Osteoblast (primary cell): ENCODE results near the gene RDH12. TPM values are rescaled to one million over a fixed set of nuclear protein-coding genes. Genes with fewer than 3 reads are reported as not detected.

Experiments
- DNase-seq: peaks from one replicate; pipeline ENCODE4 v3.0.0; 2011; ENCODE audit warnings: low spot score, mixed read lengths; ENCODE audit not compliant: insufficient read length; ENCODE audit errors: missing footprints
- H2AFZ ChIP-seq: 2 replicates; pipeline ENCODE4 v1.6.0; 2011; ENCODE audit warnings: mild to moderate bottlenecking, low read length
- H3K27ac ChIP-seq: 2 replicates; pipeline ENCODE4 v1.5.1; 2011; ENCODE audit warnings: mild to moderate bottlenecking, low read depth, low read length, moderate library complexity
- H3K27me3 ChIP-seq: 2 replicates; pipeline ENCODE4 v1.6.0; 2012; ENCODE audit warnings: mild to moderate bottlenecking, control low read depth, inconsistent platforms, low read length, moderate library complexity; ENCODE audit not compliant: insufficient read depth
- H3K36me3 ChIP-seq: 2 replicates; pipeline ENCODE4 v1.5.1; 2011; ENCODE audit warnings: mild to moderate bottlenecking, low read length, control low read depth, moderate library complexity; ENCODE audit not compliant: insufficient read depth
- H3K4me1 ChIP-seq: 2 replicates; pipeline ENCODE4 v1.5.1; 2011; ENCODE audit warnings: mild to moderate bottlenecking, low read length, control low read depth, moderate library complexity; ENCODE audit not compliant: insufficient read depth
- H3K4me2 ChIP-seq: 2 replicates; pipeline ENCODE4 v1.6.0; 2011; ENCODE audit warnings: mild to moderate bottlenecking, low read length; ENCODE audit not compliant: insufficient read depth
- H3K4me3 ChIP-seq: fragments of 200-600 bp; sonication (generic); 3 replicates; pipeline ENCODE4 v1.5.1; 2012; ENCODE audit warnings: mild to moderate bottlenecking, low read length, inconsistent platforms; ENCODE audit not compliant: insufficient read depth
- H3K79me2 ChIP-seq: 2 replicates; pipeline ENCODE4 v1.6.0; 2012; ENCODE audit warnings: mild to moderate bottlenecking, low read length, control low read depth, inconsistent platforms; ENCODE audit not compliant: insufficient read depth
- H3K9me3 ChIP-seq: 2 replicates; pipeline ENCODE4 v1.5.1; 2011; ENCODE audit warnings: low read depth, low read length, control low read depth
- H4K20me1 ChIP-seq: 2 replicates; pipeline ENCODE4 v1.6.0; 2012; ENCODE audit warnings: mild to moderate bottlenecking, low read length, control low read depth; ENCODE audit not compliant: insufficient read depth
- total RNA-seq: library from RNA; depleted of rRNA; stranded (reverse); fragments of >200 nt; gene quantifications from 2 replicates; pipeline ENCODE4 v1.2.3, GENCODE V29; 2012
- TF ChIP-seq, protein P1 (sequence below): IDR thresholded peaks from 2 replicates; pipeline ENCODE4 v1.5.1; 2011; ENCODE audit warnings: mild to moderate bottlenecking, low read depth, low read length, moderate library complexity; ENCODE audit errors: extremely low read depth

Gene RDH12
- total RNA-seq, 1 donor = not detected

DNA sequence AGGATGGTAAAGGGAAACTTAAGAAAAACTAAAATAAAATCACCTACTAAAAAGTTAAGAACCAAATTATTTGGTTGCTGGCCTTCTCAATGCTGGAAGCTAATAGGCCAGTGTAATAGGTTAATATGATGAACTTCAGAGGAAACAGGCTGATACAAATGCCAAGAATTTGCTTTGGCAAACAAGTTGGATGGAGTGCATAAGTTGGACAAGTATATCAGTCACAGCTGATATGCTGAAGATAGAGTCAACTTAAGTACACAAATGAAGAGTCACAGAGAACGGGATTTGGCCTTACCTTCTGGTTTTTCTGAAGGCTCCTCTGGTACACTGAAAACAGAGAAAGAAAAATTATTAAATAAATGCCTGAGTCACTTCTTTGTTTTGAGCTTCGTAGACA, 66.5 kb downstream of the RDH12 start:
- DNase-seq = no peak
- H3K36me3 ChIP-seq = peaks cover 84% of the 10 kb centered on the region
- no peak overlapping the region for H2AFZ ChIP-seq
- no peak overlapping the region for H3K4me3 ChIP-seq
- no peaks in the 10 kb centered on the region for H3K4me1 ChIP-seq
- no peaks in the 10 kb centered on the region for H3K9me3 ChIP-seq
- H3K27ac ChIP-seq = no peak overlapping the region
- no peaks in the 10 kb centered on the region for H4K20me1 ChIP-seq
- no peaks in the 10 kb centered on the region for H3K27me3 ChIP-seq
- H3K79me2 ChIP-seq = no peaks in the 10 kb centered on the region
- no peak overlapping the region for H3K4me2 ChIP-seq
- TF ChIP-seq, protein P1, sequence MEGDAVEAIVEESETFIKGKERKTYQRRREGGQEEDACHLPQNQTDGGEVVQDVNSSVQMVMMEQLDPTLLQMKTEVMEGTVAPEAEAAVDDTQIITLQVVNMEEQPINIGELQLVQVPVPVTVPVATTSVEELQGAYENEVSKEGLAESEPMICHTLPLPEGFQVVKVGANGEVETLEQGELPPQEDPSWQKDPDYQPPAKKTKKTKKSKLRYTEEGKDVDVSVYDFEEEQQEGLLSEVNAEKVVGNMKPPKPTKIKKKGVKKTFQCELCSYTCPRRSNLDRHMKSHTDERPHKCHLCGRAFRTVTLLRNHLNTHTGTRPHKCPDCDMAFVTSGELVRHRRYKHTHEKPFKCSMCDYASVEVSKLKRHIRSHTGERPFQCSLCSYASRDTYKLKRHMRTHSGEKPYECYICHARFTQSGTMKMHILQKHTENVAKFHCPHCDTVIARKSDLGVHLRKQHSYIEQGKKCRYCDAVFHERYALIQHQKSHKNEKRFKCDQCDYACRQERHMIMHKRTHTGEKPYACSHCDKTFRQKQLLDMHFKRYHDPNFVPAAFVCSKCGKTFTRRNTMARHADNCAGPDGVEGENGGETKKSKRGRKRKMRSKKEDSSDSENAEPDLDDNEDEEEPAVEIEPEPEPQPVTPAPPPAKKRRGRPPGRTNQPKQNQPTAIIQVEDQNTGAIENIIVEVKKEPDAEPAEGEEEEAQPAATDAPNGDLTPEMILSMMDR = no peak

DNA sequence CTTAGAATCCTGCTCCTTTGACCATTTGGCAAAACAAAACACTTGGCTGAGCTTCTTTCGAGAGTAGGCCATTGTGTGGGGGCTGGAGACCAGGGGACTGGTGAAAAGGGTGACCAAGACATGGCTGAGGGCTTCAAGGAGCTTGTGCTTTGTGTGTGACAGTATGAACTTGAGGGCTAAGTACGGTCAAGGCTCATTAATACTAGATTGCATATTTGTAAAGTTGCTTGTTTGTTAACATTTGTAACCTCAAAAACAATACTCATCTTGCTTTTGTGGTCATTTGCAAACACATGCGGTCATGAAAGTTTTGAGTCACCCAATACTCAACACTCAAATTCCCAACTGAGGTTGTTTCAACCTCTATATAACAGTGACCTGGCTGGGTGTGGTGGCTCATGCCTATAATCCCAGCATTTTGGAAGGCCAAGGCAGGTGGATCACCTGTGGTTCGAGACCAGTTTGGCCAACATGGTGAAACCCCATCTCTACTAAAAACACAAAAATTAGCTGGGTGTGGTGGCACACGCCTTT, 72.2 kb downstream of the RDH12 start:
- Histone ChIP-seq H3K79me2 (no peaks in the 10 kb centered on the region), H3K9me3 (no peaks in the 10 kb centered on the region), H3K4me1 (no peaks in the 10 kb centered on the region), H4K20me1 (no peaks in the 10 kb centered on the region), H3K36me3 (peaks cover 75% of the 10 kb centered on the region), H3K4me3 (no peak overlapping the region), H3K4me2 (no peak overlapping the region), H3K27ac (no peak overlapping the region), H3K27me3 (no peaks in the 10 kb centered on the region), H2AFZ (no peak overlapping the region)
- DNase-seq = no peak
- TF ChIP-seq, protein P1 = no peak

- Histone ChIP-seq H2AFZ (no peak overlapping the region), H3K4me2 (no peak overlapping the region), H3K4me3 (no peak overlapping the region), H3K4me1 (no peaks in the 10 kb centered on the region), H3K79me2 (no peaks in the 10 kb centered on the region), H3K36me3 (peaks cover 71% of the 10 kb centered on the region), H3K27ac (no peak overlapping the region), H3K9me3 (no peaks in the 10 kb centered on the region), H3K27me3 (no peaks in the 10 kb centered on the region), H4K20me1 (no peaks in the 10 kb centered on the region)
- DNase-seq = peak; percentile 69
- TF ChIP-seq, protein P1 = no peak
These were observed 75.1 kb downstream of the RDH12 start for GRCh38 chr14:67776653-67777322.

DNA sequence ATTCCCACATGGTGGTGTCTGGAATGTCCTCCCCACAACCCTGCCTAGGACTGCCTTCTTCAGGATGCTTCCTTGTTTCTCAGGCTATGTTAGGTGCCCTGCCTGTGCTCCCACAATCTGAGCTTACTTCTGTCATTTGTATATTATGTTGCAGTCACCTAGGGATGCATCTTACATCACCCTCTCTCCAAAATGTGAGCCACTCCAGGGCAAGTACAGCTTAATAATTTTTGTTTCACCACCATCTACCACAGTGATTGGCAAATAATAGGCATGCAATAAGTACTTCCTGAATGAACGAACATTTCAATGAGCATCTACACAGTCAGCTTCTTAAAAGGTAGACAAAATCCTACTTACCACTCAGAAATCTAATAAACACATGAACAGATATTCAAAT, 77.1 kb downstream of the RDH12 start:
- H3K27me3 ChIP-seq = no peaks in the 10 kb centered on the region
- H3K27ac ChIP-seq = no peak overlapping the region
- H3K9me3 ChIP-seq = no peaks in the 10 kb centered on the region
- H2AFZ ChIP-seq = no peak overlapping the region
- H3K4me3 ChIP-seq = no peak overlapping the region
- no peak overlapping the region for H3K4me2 ChIP-seq
- H3K36me3 ChIP-seq = peaks cover 75% of the 10 kb centered on the region
- DNase-seq = no peak
- H4K20me1 ChIP-seq = no peaks in the 10 kb centered on the region
- no peaks in the 10 kb centered on the region for H3K79me2 ChIP-seq
- TF ChIP-seq, protein P1 = no peak
- no peaks in the 10 kb centered on the region for H3K4me1 ChIP-seq
